ENCODE results near the gene MCEMP1. TPM values are rescaled to one million over a fixed set of nuclear protein-coding genes. Genes with fewer than 3 reads are reported as not detected.
A peak's percentile ranks its signal among the peaks of the same experiment; 100 is the strongest.

The MCEMP1 gene
- total and polyA plus RNA-seq, 2 of the 4 experiments (the other 2 are of a cell fraction): 0.15 TPM; not detected in 1

- ChIA-PET POLR2A (ENCODE audit: unreplicated experiment) (no interaction called here), CTCF (no interaction called here)
- Histone ChIP-seq H3K79me1 (ENCODE audit: low read depth in 1 of 2, low read length in 2 of 2) (peaks cover 0 to 28% of the 10 kb centered on the region in 2 experiments; a peak in 3 of 4 replicates), H2BK5ac (ENCODE audit: low read depth, low read length, poor library complexity, severe bottlenecking) (no peak overlapping the region), H2BK15ac (ENCODE audit: low read depth, low read length) (no peak overlapping the region), H4K8ac (ENCODE audit: low read depth in 2 of 2, low read length in 2 of 2) (no peak overlapping the region), H3K4me2 (ENCODE audit: low read depth, low read length) (no peak overlapping the region), H3K4me1 (ENCODE audit: control insufficient read depth, insufficient read depth, low read length) (peaks cover 4% of the 10 kb centered on the region; the same call in 1 of the 2 replicates), H4K20me1 (ENCODE audit: insufficient read depth, low read length) (peaks cover 4% of the 10 kb centered on the region), H2AK5ac (ENCODE audit: low read depth, low read length) (0 out of 2 replicates have a peak overlapping the region, but pooled peaks have one; percentile 49), H2AFZ (replicated peaks; ENCODE audit: low read length, poor library complexity) (peak overlapping the region; percentile 34), H3K4me3 (ENCODE audit: insufficient read depth, low read depth, low read length) (no peak overlapping the region), H3K27me3 (ENCODE audit: control insufficient read depth, insufficient read depth, low read length) (peaks cover 8% of the 10 kb centered on the region), H2AK9ac (replicated peaks; ENCODE audit: low read depth, low read length, poor library complexity) (peak overlapping the region; percentile 89), H3K14ac (replicated peaks; ENCODE audit: low read depth, low read length) (no peak overlapping the region), H3K56ac (ENCODE audit: extremely low read depth, insufficient read depth, low read length) (no peak overlapping the region), H3K36me3 (ENCODE audit: control insufficient read depth, insufficient read depth, low read length) (peaks cover 11% of the 10 kb centered on the region; the same call in 1 of the 2 replicates), H3K23ac (ENCODE audit: low read depth, low read length) (no peak overlapping the region), H4K5ac (ENCODE audit: low read depth, low read length) (no peak overlapping the region), H3K9ac (ENCODE audit: low read depth, low read length) (no peak overlapping the region), H3K4ac (ENCODE audit: low read depth, low read length) (no peak overlapping the region), H3K18ac (ENCODE audit: low read depth, low read length) (no peak overlapping the region), H4K91ac (ENCODE audit: insufficient read depth, low read depth, low read length) (no peak overlapping the region), H2BK20ac (ENCODE audit: low read depth, low read length) (no peak overlapping the region), H3K9me3 (ENCODE audit: control insufficient read depth, insufficient read depth, low read length) (no peaks in the 10 kb centered on the region), H3K27ac (ENCODE audit: insufficient read depth, low read length) (no peak overlapping the region), H2BK120ac (ENCODE audit: low read depth, low read length) (no peak overlapping the region), H3K9me1 (ENCODE audit: insufficient read depth, low read length) (peaks cover 3% of the 10 kb centered on the region)
- DNase-seq (no peak), ATAC-seq (ENCODE audit: low read depth) (no peak)
- dilution Hi-C loops (cut with HindIII; ENCODE audit: low sequenced_read_pairs, unreplicated experiment) (no loop called here), intact Hi-C loops (cut with micrococcal nuclease) (no loop called here), in situ Hi-C loops (cut with MboI; ENCODE audit: low sequenced_read_pairs) (no loop called here)
- no peak for TF ChIP-seq RCOR1 (IDR thresholded peaks at IDR 0.05; ENCODE audit: insufficient replicate concordance, low read length)
- TF ChIP-seq RAD21 (IDR thresholded peaks at IDR 0.05; ENCODE audit: low read length): no peak
- TF ChIP-seq MXI1 (IDR thresholded peaks at IDR 0.05; ENCODE audit: borderline replicate concordance, low read depth, low read length): no peak
- no peak for TF ChIP-seq POLR2A (IDR thresholded peaks at IDR 0.05; ENCODE audit: low read depth, low read length)
- no peak for TF ChIP-seq NFE2L2 (IDR thresholded peaks at IDR 0.05; ENCODE audit: low read depth, low read length)
- 50% methylated on average over 11 of the region's 30 CpGs; no CpG with 5 or more reads in 1 of the 2 experiments for WGBS, 2 experiments (ENCODE audit: extremely low coverage in 2 of 2, insufficient read length in 1 of 2)
- BruUV-seq (replicated peaks): no TSS peak
Observed at GRCh38 chr19:7678971-7679751, 2.3 kb downstream of the MCEMP1 start.

Data from IMR-90 (cell line).